Left colon (tissue), 2 donors: Measurements from ENCODE around the gene PTPRF. TPM values are rescaled to one million over a fixed set of nuclear protein-coding genes. Genes with fewer than 3 reads are reported as not detected.
"Not testable (repeated sequence)": the region's sequence is repeated elsewhere in the genome, so short reads cannot be mapped to it uniquely, and the experiment has no call there.

Experiments used
- ATAC-seq: fragments of 200-7000 bp; cut with Tn5 transposase; one replicate; pipeline ENCODE4 v1.9.1; 2020; ENCODE audit warnings: mild to moderate bottlenecking, moderate library complexity
- DNase-seq, 2 donors: peaks; one replicate each; pipeline ENCODE4 v3.0.0-alpha.2; 2020
- intact Hi-C, 2 donors: fragments of 100-400 bp; cut with DNase I in 1 of 2; cut with micrococcal nuclease in 1 of 2; formaldehyde crosslinking; loops; one replicate each; pipeline versions ENCODE4 v1.11.2 to v1.14.0; 2022; cut with DNase I, micrococcal nuclease
- long read RNA-seq: library from polyadenylated mRNA; unstranded; transcript quantifications from one replicate; pipeline ENCODE4 v2.0.0, GENCODE V29; 2021
- total RNA-seq, 2 donors: library from RNA; stranded (reverse); fragmentation: NEBNext Ultra II Directional; extraction: Animal tissue kit (Norgen Biotek cat#: 25700); gene quantifications; one replicate each; pipeline ENCODE4 v1.2.1, GENCODE V29; 2021
- donor health status: DM: no; HTN: no; CAD: no.
- donor health status: DM: yes; HTN: yes; CAD: no.

The PTPRF gene
- total RNA-seq: 100 to 1,000 TPM; 514 to 671 TPM
- long read RNA-seq, full-length matches to known transcripts: 5 of 505 reads
- long read RNA-seq, partial matches to known transcripts: 486 of 505 reads
- long read RNA-seq, other reads (novel, unspliced or antisense): 14 of 505 reads

DNA sequence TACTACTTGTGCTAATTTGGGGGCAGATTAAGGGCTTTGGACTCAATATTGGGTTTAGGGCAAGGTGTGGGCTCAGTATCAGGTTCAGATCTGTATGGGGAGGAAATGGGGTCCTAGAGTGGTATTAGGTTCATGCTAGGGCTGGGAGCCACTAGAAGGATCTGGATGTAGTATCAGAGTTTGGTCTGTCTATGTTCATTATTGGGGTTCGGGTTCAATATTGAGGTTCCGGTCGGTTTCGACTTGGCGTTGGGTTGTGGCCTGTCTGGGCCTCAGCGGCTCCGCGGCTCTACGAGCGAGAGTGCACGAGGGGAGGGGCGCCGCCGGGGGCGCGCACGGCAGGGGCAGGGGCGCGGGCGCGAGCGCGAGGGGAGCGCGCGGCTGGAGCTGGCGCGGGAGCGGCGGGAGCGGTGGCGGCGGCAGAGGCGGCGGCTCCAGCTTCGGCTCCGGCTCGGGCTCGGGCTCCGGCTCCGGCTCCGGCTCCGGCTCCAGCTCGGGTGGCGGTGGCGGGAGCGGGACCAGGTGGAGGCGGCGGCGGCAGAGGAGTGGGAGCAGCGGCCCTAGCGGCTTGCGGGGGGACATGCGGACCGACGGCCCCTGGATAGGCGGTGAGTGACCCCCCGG lies at the start of gene PTPRF:
TSS of gene PTPRF (plus strand) at position 401 of the 624 bp plus-strand sequence. CDS start 14,193 bp downstream, outside the sequence.
- peak in 1 of 2 donors; percentile 82 for DNase-seq
- intact Hi-C loops: no loop called here
- peak; percentile 64 for ATAC-seq

DNA sequence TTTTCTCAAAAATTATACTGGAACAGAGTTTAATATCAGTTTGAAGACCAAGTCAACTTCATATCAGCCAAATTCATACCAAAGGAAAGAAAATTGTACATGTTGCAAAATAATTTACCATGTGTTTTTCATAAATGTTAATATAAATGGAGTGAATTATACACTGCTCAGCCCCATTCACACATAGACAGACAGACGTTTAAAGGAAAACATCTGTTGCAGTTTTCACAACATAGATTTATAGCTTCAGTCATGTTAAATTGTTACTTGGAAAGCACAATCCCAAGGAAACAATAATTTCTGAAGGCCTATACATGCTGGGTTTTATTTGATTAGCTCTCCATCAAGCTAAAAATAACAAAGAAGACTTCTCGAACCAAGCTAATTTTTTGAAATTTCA lies 49.2 kb upstream of the PTPRF start:
- ATAC-seq: no peak
- DNase-seq: no peak
- intact Hi-C loops: no loop called here

GRCh38 chr1:43482215-43482614 lies 48.5 kb upstream of the PTPRF start:
- ATAC-seq: peak; percentile 72
- no peak for DNase-seq
- intact Hi-C loops: no loop called here

DNA sequence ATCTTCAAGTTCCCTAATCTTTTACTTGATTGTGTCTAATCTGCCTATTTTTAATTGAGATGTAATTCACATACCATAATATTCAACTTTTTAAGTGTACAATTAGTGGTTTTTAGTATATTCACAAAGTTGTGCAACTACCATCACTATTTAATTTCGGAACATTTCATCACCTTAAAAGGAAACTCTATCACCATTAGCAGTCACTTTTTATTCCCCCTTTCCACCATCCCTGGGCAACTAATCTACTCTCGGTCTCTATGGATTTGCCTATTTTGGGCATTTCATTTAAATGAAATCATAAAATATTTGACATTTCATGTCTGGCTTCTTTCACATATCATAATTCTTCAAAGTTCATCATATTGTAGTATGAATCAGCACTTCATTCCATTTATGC lies 46.3 kb upstream of the PTPRF start:
- ATAC-seq: no peak
- intact Hi-C loops: no loop called here
- no peak for DNase-seq

DNA sequence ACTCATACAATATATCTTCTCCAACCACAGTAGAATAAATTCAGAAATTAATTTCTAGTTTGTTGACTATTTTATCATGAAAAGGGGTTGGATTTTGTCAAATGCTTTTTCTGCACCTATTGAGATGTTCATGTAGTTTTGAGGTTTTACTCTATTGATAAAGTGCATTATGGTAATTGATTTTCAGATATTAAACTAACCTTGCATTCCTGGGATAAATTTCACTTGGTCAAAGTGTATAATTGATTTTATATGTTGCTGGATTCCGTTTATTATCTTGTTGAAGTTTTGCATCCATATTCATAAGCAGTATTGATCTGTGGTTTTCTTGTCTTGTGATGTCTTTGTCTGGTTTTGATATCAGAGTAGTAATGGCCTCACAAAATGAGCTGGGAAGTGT lies 42.5 kb upstream of the PTPRF start:
- intact Hi-C loops: no loop called here
- DNase-seq (no peak), ATAC-seq (no peak)

- DNase-seq (no peak), ATAC-seq (no peak)
- intact Hi-C loops: no loop called here
Observed at GRCh38 chr1:43491061-43491460, 39.6 kb upstream of the PTPRF start.

- no peak for ATAC-seq
- no peak for DNase-seq
- intact Hi-C loops: no loop called here
Observed at GRCh38 chr1:43492826-43493225, 37.9 kb upstream of the PTPRF start.

DNA sequence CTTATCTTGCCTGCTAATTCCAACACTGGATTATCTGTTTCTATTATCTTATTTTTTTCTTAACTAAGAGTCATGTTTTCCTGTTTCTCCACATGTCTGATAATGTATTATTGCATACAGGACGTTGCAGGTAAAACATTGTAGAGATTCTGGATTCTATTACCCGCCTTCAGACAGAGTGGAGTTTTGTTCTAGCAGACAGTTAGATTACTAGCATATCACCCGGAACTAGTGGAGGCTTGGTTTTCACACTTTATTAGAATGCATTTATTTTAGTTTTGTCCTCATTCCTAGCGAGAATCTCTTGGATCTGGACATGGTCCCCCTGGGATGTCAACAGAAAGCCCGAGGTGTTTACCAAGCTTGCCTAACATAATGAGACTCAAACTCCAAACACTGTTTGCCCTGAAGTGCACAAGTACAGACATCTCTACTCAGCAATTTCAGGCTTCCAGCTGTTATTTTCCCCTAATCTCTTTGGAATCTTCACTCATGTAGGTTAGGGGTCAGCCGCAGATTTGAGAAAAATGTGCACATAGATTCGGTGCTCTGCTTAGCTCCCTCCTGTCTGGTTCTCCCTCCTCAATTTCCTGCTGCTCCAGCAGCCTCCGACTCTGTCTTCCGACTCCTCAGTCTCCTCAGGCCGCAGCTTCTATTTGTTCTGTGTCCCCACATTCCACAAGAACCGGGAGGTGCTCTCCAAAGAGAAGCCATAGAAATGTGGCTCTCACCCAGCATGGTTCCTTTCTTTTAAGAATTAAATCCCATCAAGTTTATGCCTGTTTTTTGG lies 36.8 kb upstream of the PTPRF start:
- no peak for ATAC-seq
- DNase-seq: no peak
- intact Hi-C loops: no loop called here

GRCh38 chr1:43495204-43495603 lies 35.5 kb upstream of the PTPRF start:
- ATAC-seq: no peak
- DNase-seq: no peak
- intact Hi-C loops: no loop called here

DNA sequence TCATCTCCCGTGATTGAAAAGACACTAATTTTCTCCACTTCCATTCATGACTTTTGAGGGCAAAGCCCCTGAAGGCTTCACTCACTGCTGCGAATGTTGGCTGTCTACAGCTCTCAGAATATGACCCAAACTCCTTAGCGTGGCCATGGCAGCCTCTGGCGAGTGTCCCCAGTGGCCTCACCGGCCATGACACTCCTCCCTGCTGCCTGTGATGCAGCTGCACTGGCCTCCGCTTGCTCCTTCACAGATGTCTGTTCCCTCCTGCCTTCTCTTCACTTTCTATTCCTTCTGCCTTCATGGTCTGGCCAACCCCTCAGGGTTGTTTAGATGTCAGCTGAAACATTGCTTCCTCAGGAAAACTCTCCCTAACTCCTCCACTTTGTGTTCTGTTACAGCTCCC lies 30.8 kb upstream of the PTPRF start:
- DNase-seq (no peak), ATAC-seq (no peak)
- intact Hi-C loops: no loop called here

DNA sequence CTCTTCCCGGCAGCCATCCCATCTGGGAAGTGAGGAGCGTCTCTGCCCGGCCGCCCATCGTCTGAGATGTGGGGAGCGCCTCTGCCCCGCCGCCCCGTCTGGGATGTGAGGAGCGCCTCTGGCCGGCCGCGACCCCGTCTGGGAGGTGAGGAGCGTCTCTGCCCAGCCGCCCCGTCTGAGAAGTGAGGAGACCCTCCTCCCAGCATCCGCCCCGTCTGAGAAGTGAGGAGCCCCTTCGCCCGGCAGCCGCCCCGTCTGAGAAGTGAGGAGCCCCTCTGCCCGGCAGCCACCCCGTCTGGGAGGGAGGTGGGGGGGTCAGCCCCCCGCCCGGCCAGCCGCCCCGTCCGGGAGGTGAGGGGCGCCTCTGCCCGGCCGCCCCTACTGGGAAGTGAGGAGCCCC lies 28.9 kb upstream of the PTPRF start:
- DNase-seq, ATAC-seq, intact Hi-C loops: not testable (repeated sequence)

- intact Hi-C loops: no loop called here
- no peak for ATAC-seq
- no peak for DNase-seq
Observed at GRCh38 chr1:43503534-43503933, 27.1 kb upstream of the PTPRF start.

- intact Hi-C loops: loop anchor here in 1 of 2 donors (5.0 kb wide), 1 partner anchor 63 kb away; no protein-coding TSS in a partner anchor
- DNase-seq (no peak), ATAC-seq (peak; percentile 33)
Observed at GRCh38 chr1:43505077-43505780, 25.5 kb upstream of the PTPRF start.

DNA sequence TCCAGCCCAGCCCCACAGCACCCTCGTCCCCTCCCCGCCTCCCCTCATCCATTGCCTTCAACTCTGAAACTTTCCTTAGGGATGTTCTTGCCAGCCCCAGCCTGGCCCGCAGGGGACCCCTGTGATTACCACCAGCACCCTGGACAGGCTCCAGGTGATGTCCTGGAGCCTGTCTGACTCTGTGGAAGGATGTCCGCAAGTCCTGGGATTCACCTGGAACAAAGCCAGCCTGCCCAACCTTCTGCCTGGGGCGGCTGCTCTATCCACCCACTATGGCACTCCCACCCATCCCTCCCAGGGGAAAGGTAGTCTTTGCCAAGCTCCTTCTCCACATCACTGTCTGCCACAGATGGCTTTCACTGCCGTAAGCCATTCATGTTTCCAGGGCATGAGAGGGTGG lies 24.4 kb upstream of the PTPRF start:
- intact Hi-C loops: loop anchor here in 1 of 2 donors (5.0 kb wide), 1 partner anchor 64 kb away; no protein-coding TSS in a partner anchor
- ATAC-seq: no peak
- peak in 1 of 2 donors; percentile 31 for DNase-seq

DNA sequence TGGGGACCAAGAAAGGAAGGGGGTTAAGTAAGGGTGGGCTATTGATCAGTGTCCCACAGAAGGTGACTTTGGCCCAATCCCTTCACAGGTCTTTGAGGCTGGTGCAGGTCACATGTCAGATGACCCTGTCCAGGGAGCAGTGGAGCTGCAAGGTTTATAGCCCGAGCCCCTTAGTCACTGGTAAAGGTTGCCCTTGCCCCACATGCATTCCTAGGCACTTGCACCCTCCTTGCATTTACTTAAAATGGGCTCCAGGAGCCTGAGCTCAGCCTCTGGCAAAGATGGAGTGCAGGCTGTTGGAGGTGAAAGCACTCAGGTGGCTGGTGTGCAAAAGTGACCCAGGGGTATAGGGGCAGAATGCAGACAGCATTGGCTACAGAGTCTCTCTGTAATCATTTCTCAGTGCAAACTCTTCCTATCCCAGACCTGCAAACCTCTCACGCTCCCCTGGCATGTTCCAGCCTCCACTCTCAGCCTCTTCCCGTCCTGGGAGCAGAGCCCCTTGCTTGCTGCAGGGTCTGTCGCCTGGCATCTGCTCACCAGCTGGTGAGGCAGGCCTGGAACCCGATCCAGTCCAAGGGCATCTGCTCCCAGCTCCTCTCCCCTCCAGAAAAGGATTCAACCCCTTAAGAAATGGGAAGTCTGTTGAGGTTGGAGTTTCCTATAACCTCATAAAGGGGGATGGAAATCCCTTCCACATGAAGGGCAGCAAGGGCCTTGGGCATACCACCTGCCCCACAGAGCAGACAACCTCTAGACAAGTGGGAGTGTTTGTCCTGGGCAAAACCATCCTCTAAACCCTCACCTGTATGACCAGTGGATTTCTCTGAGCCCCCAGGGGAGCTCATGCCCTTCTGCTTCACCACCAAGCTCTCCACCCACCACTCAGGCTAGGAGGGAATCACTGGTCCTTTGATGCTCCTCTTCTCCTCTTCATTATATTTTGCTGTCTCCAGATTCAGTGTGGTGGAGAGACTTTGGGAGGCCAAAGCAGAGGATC lies 23.1 kb upstream of the PTPRF start:
- no peak for ATAC-seq
- DNase-seq: no peak
- intact Hi-C loops: loop anchor here in 1 of 2 donors (5.0 kb wide), 1 partner anchor 65 kb away; no protein-coding TSS in a partner anchor

DNA sequence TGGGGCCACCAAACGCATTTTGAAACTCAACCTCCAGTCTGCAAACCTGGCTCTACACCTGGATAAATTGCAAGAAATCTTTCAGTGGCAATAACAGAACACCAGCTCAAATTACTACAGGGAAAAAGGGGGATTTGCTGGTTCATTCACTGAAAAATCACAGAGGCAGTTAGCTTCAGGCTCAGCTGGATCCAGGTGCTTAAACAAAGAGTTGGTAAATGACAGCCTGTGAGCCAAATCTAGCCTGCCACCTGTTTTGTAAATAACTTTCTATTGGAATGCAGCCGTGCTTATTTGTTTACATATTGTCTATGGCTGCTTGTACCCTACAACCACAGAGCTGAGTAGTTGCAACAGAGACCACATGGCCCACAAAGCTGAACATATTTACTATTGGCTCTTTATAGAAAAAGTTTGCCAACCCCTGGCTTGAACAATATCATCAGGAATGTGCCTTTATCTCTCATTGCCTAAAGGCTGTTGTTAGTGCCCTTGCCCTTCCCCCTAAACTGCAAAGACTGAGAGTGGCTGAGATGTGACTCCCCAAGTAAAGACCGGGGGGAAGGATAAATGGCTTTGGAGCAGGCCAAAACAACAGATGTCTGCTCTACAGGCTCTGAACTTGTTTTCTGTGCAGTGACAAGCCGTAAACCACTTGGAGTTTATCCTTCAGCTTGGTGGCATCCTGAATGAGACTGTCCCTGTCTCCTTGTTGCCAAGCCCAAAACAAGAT lies 21.5 kb upstream of the PTPRF start:
- ATAC-seq: no peak
- DNase-seq: no peak
- intact Hi-C loops: loop anchor here in 1 of 2 donors (5.0 kb wide), 1 partner anchor 67 kb away; no protein-coding TSS in a partner anchor

DNA sequence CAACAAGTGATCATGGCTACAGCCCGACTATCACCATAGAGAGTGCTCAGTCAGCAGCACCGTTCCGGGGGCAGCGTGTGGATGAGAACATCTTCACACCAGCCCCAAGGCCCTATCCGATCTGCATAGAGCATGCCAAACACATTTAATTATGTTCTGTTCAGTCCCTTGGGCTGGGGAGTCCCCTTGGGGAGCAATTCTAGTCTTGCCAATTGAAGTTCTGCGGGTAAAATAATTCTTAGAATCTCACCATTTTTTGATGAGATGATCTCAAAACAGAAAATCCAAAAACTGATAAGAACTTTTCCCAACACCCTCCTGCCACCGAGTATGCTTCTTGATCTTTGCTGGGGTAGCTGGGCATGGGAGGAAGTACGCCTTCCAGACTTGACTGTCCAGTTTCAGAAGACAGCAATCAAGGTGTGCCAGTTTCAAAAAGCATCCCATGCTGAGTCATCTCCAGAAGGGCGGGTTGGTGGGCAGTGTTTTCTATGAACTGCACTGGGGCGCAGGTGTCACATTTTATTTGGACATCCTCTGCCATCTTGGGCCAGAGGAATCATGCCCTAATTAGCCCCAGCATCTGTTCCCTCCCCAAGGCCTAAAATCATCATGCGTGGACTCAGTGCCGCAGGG lies 20.8 kb upstream of the PTPRF start:
- ATAC-seq (peak; percentile 73), DNase-seq (peak in 1 of 2 donors; percentile 56)
- intact Hi-C loops: loop anchor here in 1 of 2 donors (5.0 kb wide), 1 partner anchor 68 kb away; no protein-coding TSS in a partner anchor
